HUES6 (cell line): Measurements from ENCODE around the gene SPATA12.
"Not testable (repeated sequence)": the region's sequence is repeated elsewhere in the genome, so short reads cannot be mapped to it uniquely, and the experiment has no call there.

Source experiments
- H3K27ac ChIP-seq: 2 replicates; pipeline ENCODE4 v1.7.0; 2013; ENCODE audit warnings: low read depth, mild to moderate bottlenecking, low read length, inconsistent platforms
- H3K27me3 ChIP-seq: 2 replicates; pipeline ENCODE4 v1.6.1; 2013; ENCODE audit warnings: low read length; ENCODE audit not compliant: control insufficient read depth, insufficient read depth
- H3K36me3 ChIP-seq: 2 replicates; pipeline ENCODE4 v1.6.1; 2013; ENCODE audit warnings: low read length; ENCODE audit not compliant: control insufficient read depth, insufficient read depth
- H3K4me1 ChIP-seq: 2 replicates; pipeline ENCODE4 v1.6.1; 2013; ENCODE audit warnings: low read length; ENCODE audit not compliant: control insufficient read depth, insufficient read depth
- H3K4me3 ChIP-seq: 2 replicates; pipeline ENCODE4 v1.5.1; 2013; ENCODE audit warnings: low read depth, low read length
- H3K9ac ChIP-seq: one replicate; pipeline ENCODE4 v1.6.1; 2013; ENCODE audit warnings: mild to moderate bottlenecking, low read length
- H3K9me3 ChIP-seq: 2 replicates; pipeline ENCODE4 v1.6.1; 2013; ENCODE audit warnings: low read depth, low read length; ENCODE audit not compliant: control insufficient read depth, insufficient read depth

SPATA12 gene

GRCh38 chr3:57082481-57082880 is 22.0 kb downstream of the SPATA12 start:
- Histone ChIP-seq H3K4me1 (peaks cover 13% of the 10 kb centered on the region), H3K27me3 (peaks cover 17% of the 10 kb centered on the region), H3K9ac (no peak overlapping the region), H3K9me3 (no peaks in the 10 kb centered on the region), H3K36me3 (no peaks in the 10 kb centered on the region), H3K4me3 (no peak overlapping the region), H3K27ac (no peak overlapping the region)

- H3K4me3 ChIP-seq, H3K27ac ChIP-seq, H3K9me3 ChIP-seq, H3K9ac ChIP-seq, H3K36me3 ChIP-seq, H3K27me3 ChIP-seq: not testable (repeated sequence)
- H3K4me1 ChIP-seq: peaks cover 11% of the 10 kb centered on the region
Observed at GRCh38 chr3:57083266-57083995, 23.0 kb downstream of the SPATA12 start.

- Histone ChIP-seq H3K4me1 (peaks cover 3% of the 10 kb centered on the region), H3K4me3 (no peak overlapping the region), H3K27ac (no peak overlapping the region), H3K9me3 (no peaks in the 10 kb centered on the region), H3K27me3 (peaks cover 4% of the 10 kb centered on the region), H3K36me3 (peaks cover 4% of the 10 kb centered on the region; the same call in 1 of the 2 replicates), H3K9ac (no peak overlapping the region)
Observed at GRCh38 chr3:57085211-57085610, 24.7 kb downstream of the SPATA12 start.

GRCh38 chr3:57086201-57086600 is 25.7 kb downstream of the SPATA12 start:
- Histone ChIP-seq H3K4me1 (no peaks in the 10 kb centered on the region), H3K9me3 (no peaks in the 10 kb centered on the region), H3K36me3 (peaks cover 4% of the 10 kb centered on the region; the same call in 1 of the 2 replicates), H3K4me3 (no peak overlapping the region), H3K27me3 (no peaks in the 10 kb centered on the region), H3K27ac (no peak overlapping the region), H3K9ac (no peak overlapping the region)

GRCh38 chr3:57087361-57088092 is 27.1 kb downstream of the SPATA12 start:
- H3K9ac ChIP-seq: no peak overlapping the region
- no peak overlapping the region for H3K27ac ChIP-seq
- H3K27me3 ChIP-seq: no peaks in the 10 kb centered on the region
- H3K4me1 ChIP-seq: no peaks in the 10 kb centered on the region; the same call in 1 of the 2 replicates
- H3K4me3 ChIP-seq: no peak overlapping the region
- H3K9me3 ChIP-seq: no peaks in the 10 kb centered on the region
- peaks cover 8% of the 10 kb centered on the region; the same call in 1 of the 2 replicates for H3K36me3 ChIP-seq

- Histone ChIP-seq H3K27ac (no peak overlapping the region), H3K27me3 (no peaks in the 10 kb centered on the region), H3K9ac (no peak overlapping the region), H3K4me1 (no peaks in the 10 kb centered on the region; the same call in 1 of the 2 replicates), H3K9me3 (no peaks in the 10 kb centered on the region), H3K36me3 (peaks cover 18% of the 10 kb centered on the region; the same call in 1 of the 2 replicates), H3K4me3 (no peak overlapping the region)
Observed at GRCh38 chr3:57088503-57088902, 28.0 kb downstream of the SPATA12 start.

- peaks cover 23% of the 10 kb centered on the region; the same call in 1 of the 2 replicates for H3K36me3 ChIP-seq
- H3K9me3 ChIP-seq: no peaks in the 10 kb centered on the region
- no peaks in the 10 kb centered on the region for H3K27me3 ChIP-seq
- H3K4me3 ChIP-seq: no peak overlapping the region
- H3K4me1 ChIP-seq: no peaks in the 10 kb centered on the region; the same call in 1 of the 2 replicates
- H3K9ac ChIP-seq: no peak overlapping the region
- no peak overlapping the region for H3K27ac ChIP-seq
Observed at GRCh38 chr3:57089043-57089442, 28.6 kb downstream of the SPATA12 start.

GRCh38 chr3:57091521-57092273 is 31.2 kb downstream of the SPATA12 start:
- Histone ChIP-seq H3K27ac (no peak overlapping the region), H3K4me1 (no peaks in the 10 kb centered on the region; the same call in 1 of the 2 replicates), H3K9me3 (no peaks in the 10 kb centered on the region), H3K4me3 (no peak overlapping the region), H3K36me3 (peaks cover 48% of the 10 kb centered on the region), H3K27me3 (no peaks in the 10 kb centered on the region), H3K9ac (no peak overlapping the region)

GRCh38 chr3:57093489-57093888 is 33.0 kb downstream of the SPATA12 start:
- no peaks in the 10 kb centered on the region; the same call in 1 of the 2 replicates for H3K4me1 ChIP-seq
- no peaks in the 10 kb centered on the region for H3K9me3 ChIP-seq
- H3K27ac ChIP-seq: no peak overlapping the region
- H3K9ac ChIP-seq: no peak overlapping the region
- peaks cover 65% of the 10 kb centered on the region for H3K36me3 ChIP-seq
- H3K4me3 ChIP-seq: no peak overlapping the region
- H3K27me3 ChIP-seq: no peaks in the 10 kb centered on the region

- Histone ChIP-seq H3K36me3 (peaks cover 71% of the 10 kb centered on the region), H3K27ac (no peak overlapping the region), H3K4me1 (no peaks in the 10 kb centered on the region; the same call in 1 of the 2 replicates), H3K9ac (no peak overlapping the region), H3K27me3 (no peaks in the 10 kb centered on the region), H3K9me3 (no peaks in the 10 kb centered on the region), H3K4me3 (no peak overlapping the region)
Observed at GRCh38 chr3:57093971-57094535, 33.6 kb downstream of the SPATA12 start.
